HepG2 (cell line): ENCODE data around the gene GNMT. TPM values are rescaled to one million over a fixed set of nuclear protein-coding genes. Genes with fewer than 3 reads are reported as not detected.

Experiments
- AGO2 ChIP-seq: fragments of 200-400 bp; formaldehyde crosslinking; optimal IDR thresholded peaks from 2 replicates; pipeline ENCODE3; 2017; ENCODE audit warnings: mild to moderate bottlenecking, low read depth, low read length, moderate library complexity
- GTF2F1 ChIP-seq: fragments of 150-350 bp; IDR thresholded peaks from 2 replicates; pipeline ENCODE4 v1.6.1; 2014; ENCODE audit warnings: low read length
- IKZF1 ChIP-seq: fragments of 450-650 bp; IDR thresholded peaks from 2 replicates; pipeline ENCODE4 v1.7.1; 2016
- LRRFIP1 ChIP-seq: sonication (generic); formaldehyde crosslinking; conservative IDR thresholded peaks from 2 replicates; pipeline ENCODE4 v1.4.0; 2020; ENCODE audit warnings: missing genetic modification reagents
- PATZ1 ChIP-seq: sonication (generic); formaldehyde crosslinking; IDR thresholded peaks from 2 replicates; pipeline ENCODE4 v1.4.0; 2020; ENCODE audit warnings: missing genetic modification reagents
- PCBP1 ChIP-seq: fragments of 200-400 bp; formaldehyde crosslinking; IDR thresholded peaks from 2 replicates; pipeline ENCODE4 v1.6.1; 2017; ENCODE audit warnings: mild to moderate bottlenecking, low read depth, low read length, borderline replicate concordance
- SMARCC2 ChIP-seq: fragments of 450-650 bp; IDR thresholded peaks from 2 replicates; pipeline ENCODE4 v1.6.1; 2017; ENCODE audit warnings: antibody characterized with exemption, mild to moderate bottlenecking
- ZFP36L1 ChIP-seq: sonication (generic); formaldehyde crosslinking; IDR thresholded peaks from 2 replicates; pipeline ENCODE4 v1.8.0; 2022; ENCODE audit warnings: mild to moderate bottlenecking, missing genetic modification reagents, moderate library complexity
- ZKSCAN1 ChIP-seq: fragments of 150-350 bp; IDR thresholded peaks from 2 replicates; pipeline ENCODE4 v1.6.1; 2014; ENCODE audit warnings: low read length
- ZNF12 ChIP-seq: sonication (generic); formaldehyde crosslinking; IDR thresholded peaks from 2 replicates; pipeline ENCODE4 v1.5.0; 2020; ENCODE audit warnings: missing genetic modification reagents
- polyA plus RNA-seq, 8 experiments: library from polyadenylated mRNA; depleted of rRNA in 3 of 8; stranded (reverse) in 7 of 8; unstranded in 1 of 8; fragments of >200 nt; fragmentation: Illumina TruSeq in 4 of 8; extraction: Trizol in 4 of 8; gene quantifications; 2 replicates each; pipeline versions ENCODE4 v1.2.1 to v1.2.3, GENCODE V29; 2011 to 2016; ENCODE audit warnings: low read depth in 4 of 8, missing spikeins in 1 of 8, mixed read lengths in 1 of 8; ENCODE audit not compliant: insufficient read depth in 1 of 8
- total RNA-seq, 5 experiments: library from RNA; depleted of rRNA; stranded (reverse); fragments of >200 nt; fragmentation: Illumina TruSeq; extraction: Trizol; gene quantifications; 2 replicates each; pipeline ENCODE4 v1.2.3, GENCODE V29; 2016; ENCODE audit warnings: low read depth in 1 of 5
- TF ChIP-seq, protein P1 (sequence below): sonication (generic); formaldehyde crosslinking; IDR thresholded peaks from 2 replicates; pipeline ENCODE4 v1.8.0; 2022; ENCODE audit warnings: low read depth, missing genetic modification reagents
- TF ChIP-seq, protein P2 (sequence below): sonication (generic); formaldehyde crosslinking; IDR thresholded peaks from one replicate; pipeline ENCODE4 v1.5.1; 2020; ENCODE audit warnings: mild to moderate bottlenecking, missing genetic modification reagents; ENCODE audit errors: not compliant biosample characterization
- TF ChIP-seq, protein P3 (sequence below): IDR thresholded peaks from 2 replicates; pipeline ENCODE4 v1.6.1; 2016

GNMT gene
- total and polyA plus RNA-seq, 2 of the 13 experiments (the other 11 are each of a cell fraction or from before 2014, with no cell fraction given) = 2.8 to 7.0 TPM

GRCh38 chr6:42984001-42984923 is 23.7 kb downstream of the GNMT start, which contains the start of gene PPP2R5D (continued):
- TF ChIP-seq LRRFIP1 (no peak), GTF2F1 (no peak), IKZF1 (no peak), PCBP1 (no peak), PATZ1 (CRISPR knock-in tag) (peak; percentile 74), AGO2 (peak; percentile 46), ZKSCAN1 (no peak), ZNF12 (no peak), SMARCC2 (no peak), ZFP36L1 (CRISPR knock-in tag) (no peak)
- TF ChIP-seq, protein P1, sequence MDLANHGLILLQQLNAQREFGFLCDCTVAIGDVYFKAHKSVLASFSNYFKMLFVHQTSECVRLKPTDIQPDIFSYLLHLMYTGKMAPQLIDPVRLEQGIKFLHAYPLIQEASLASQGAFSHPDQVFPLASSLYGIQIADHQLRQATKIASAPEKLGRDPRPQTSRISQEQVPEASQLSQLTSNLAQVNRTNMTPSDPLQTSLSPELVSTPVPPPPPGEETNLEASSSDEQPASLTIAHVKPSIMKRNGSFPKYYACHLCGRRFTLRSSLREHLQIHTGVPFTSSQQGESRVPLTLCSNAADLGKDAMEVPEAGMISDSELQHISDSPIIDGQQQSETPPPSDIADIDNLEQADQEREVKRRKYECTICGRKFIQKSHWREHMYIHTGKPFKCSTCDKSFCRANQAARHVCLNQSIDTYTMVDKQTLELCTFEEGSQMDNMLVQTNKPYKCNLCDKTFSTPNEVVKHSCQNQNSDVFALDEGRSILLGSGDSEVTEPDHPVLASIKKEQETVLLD (CRISPR knock-in tag) = no peak
- TF ChIP-seq, protein P2, sequence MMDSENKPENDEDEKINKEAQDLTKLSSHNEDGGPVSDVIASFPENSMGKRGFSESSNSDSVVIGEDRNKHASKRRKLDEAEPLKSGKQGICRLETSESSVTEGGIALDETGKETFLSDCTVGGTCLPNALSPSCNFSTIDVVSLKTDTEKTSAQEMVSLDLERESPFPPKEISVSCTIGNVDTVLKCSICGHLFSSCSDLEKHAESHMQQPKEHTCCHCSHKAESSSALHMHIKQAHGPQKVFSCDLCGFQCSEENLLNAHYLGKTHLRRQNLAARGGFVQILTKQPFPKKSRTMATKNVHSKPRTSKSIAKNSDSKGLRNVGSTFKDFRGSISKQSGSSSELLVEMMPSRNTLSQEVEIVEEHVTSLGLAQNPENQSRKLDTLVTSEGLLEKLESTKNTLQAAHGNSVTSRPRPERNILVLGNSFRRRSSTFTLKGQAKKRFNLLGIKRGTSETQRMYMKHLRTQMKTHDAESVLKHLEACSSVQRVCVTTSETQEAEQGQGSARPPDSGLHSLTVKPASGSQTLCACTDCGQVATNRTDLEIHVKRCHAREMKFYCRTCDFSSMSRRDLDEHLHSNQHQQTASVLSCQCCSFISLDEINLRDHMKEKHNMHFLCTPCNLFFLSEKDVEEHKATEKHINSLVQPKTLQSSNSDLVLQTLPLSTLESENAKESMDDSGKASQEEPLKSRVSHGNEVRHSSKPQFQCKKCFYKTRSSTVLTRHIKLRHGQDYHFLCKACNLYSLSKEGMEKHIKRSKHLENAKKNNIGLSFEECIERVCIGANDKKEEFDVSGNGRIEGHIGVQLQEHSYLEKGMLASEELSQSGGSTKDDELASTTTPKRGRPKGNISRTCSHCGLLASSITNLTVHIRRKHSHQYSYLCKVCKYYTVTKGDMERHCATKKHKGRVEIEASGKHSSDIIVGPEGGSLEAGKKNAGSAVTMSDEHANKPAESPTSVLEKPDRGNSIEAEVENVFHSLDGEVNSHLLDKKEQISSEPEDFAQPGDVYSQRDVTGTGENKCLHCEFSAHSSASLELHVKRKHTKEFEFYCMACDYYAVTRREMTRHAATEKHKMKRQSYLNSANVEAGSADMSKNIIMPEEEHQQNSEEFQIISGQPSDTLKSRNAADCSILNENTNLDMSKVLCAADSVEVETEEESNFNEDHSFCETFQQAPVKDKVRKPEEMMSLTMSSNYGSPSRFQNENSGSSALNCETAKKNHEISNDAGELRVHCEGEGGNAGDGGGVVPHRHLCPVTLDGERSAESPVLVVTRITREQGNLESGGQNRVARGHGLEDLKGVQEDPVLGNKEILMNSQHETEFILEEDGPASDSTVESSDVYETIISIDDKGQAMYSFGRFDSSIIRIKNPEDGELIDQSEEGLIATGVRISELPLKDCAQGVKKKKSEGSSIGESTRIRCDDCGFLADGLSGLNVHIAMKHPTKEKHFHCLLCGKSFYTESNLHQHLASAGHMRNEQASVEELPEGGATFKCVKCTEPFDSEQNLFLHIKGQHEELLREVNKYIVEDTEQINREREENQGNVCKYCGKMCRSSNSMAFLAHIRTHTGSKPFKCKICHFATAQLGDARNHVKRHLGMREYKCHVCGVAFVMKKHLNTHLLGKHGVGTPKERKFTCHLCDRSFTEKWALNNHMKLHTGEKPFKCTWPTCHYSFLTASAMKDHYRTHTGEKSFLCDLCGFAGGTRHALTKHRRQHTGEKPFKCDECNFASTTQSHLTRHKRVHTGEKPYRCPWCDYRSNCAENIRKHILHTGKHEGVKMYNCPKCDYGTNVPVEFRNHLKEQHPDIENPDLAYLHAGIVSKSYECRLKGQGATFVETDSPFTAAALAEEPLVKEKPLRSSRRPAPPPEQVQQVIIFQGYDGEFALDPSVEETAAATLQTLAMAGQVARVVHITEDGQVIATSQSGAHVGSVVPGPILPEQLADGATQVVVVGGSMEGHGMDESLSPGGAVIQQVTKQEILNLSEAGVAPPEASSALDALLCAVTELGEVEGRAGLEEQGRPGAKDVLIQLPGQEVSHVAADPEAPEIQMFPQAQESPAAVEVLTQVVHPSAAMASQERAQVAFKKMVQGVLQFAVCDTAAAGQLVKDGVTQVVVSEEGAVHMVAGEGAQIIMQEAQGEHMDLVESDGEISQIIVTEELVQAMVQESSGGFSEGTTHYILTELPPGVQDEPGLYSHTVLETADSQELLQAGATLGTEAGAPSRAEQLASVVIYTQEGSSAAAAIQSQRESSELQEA = no peak
- TF ChIP-seq, protein P3, sequence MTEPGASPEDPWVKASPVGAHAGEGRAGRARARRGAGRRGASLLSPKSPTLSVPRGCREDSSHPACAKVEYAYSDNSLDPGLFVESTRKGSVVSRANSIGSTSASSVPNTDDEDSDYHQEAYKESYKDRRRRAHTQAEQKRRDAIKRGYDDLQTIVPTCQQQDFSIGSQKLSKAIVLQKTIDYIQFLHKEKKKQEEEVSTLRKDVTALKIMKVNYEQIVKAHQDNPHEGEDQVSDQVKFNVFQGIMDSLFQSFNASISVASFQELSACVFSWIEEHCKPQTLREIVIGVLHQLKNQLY (CRISPR knock-in tag) = no peak; the same call in 1 of the 2 replicates
